Mesenteric fat pad (tissue), 1 donor: Measurements from ENCODE around the gene YTHDF1. TPM values are rescaled to one million over a fixed set of nuclear protein-coding genes. Genes with fewer than 3 reads are reported as not detected.
"Not testable (repeated sequence)": the region's sequence is repeated elsewhere in the genome, so short reads cannot be mapped to it uniquely, and the experiment has no call there.

ENCODE experiments used
- DNase-seq: peaks from one replicate; pipeline ENCODE4 v3.0.0-alpha.2; 2020; ENCODE audit warnings: low spot score
- total RNA-seq: library from RNA; stranded (reverse); fragmentation: NEBNext Ultra II Directional; extraction: Animal tissue kit (Norgen Biotek cat#: 25700); gene quantifications from one replicate; pipeline ENCODE4 v1.2.1, GENCODE V29; 2021
- donor health status: DM: yes; HTN: yes; CAD: no.

The YTHDF1 gene
- total RNA-seq, 1 donor from 2014 or later = 33.6 TPM

- no peak for DNase-seq
Measured at GRCh38 chr20:63173552-63174191, 42.3 kb downstream of the YTHDF1 start.

- DNase-seq = no peak
Measured at GRCh38 chr20:63172726-63173125, 43.2 kb downstream of the YTHDF1 start.

- DNase-seq = no peak
Measured at GRCh38 chr20:63171991-63172390, 43.9 kb downstream of the YTHDF1 start.

- DNase-seq = no peak
Measured at GRCh38 chr20:63169681-63170080, 46.2 kb downstream of the YTHDF1 start.

GRCh38 chr20:63168861-63169260 lies 47.1 kb downstream of the YTHDF1 start:
- DNase-seq = no peak

- DNase-seq = no peak
Measured at GRCh38 chr20:63167918-63168520, 47.9 kb downstream of the YTHDF1 start.

GRCh38 chr20:63167026-63167917 lies 48.7 kb downstream of the YTHDF1 start:
- DNase-seq = no peak

- DNase-seq = no peak
Measured at GRCh38 chr20:63166193-63167020, 49.5 kb downstream of the YTHDF1 start.

GRCh38 chr20:63165356-63166192 lies 50.4 kb downstream of the YTHDF1 start:
- DNase-seq = no peak

- no peak for DNase-seq
Measured at GRCh38 chr20:63164484-63165355, 51.2 kb downstream of the YTHDF1 start.

- DNase-seq = no peak
Measured at GRCh38 chr20:63163596-63164483, 52.1 kb downstream of the YTHDF1 start.

GRCh38 chr20:63163171-63163570 lies 52.8 kb downstream of the YTHDF1 start:
- DNase-seq = no peak

- DNase-seq = no peak
Measured at GRCh38 chr20:63162206-63162795, 53.6 kb downstream of the YTHDF1 start.

GRCh38 chr20:63161176-63161651 lies 54.7 kb downstream of the YTHDF1 start:
- no peak for DNase-seq

- DNase-seq = no peak
Measured at GRCh38 chr20:63160641-63161175, 55.2 kb downstream of the YTHDF1 start.

GRCh38 chr20:63159826-63160640 lies 55.9 kb downstream of the YTHDF1 start:
- DNase-seq = no peak

- DNase-seq = not testable (repeated sequence)
Measured at GRCh38 chr20:63159251-63159650, 56.7 kb downstream of the YTHDF1 start.
